Measurements from ENCODE around the gene PGM1.

Gene PGM1

GRCh38 chr1:63633281-63633680, 40.1 kb downstream of the PGM1 start:
- DNase-seq (ENCODE audit: low read depth in 2 of 2): no peak

- no peak for DNase-seq (ENCODE audit: low read depth in 2 of 2)
Observed at GRCh38 chr1:63634471-63634870, 41.3 kb downstream of the PGM1 start.

- no peak for DNase-seq (ENCODE audit: low read depth in 2 of 2)
Observed at GRCh38 chr1:63635681-63636080, 42.5 kb downstream of the PGM1 start.

GRCh38 chr1:63636192-63637105, 43.2 kb downstream of the PGM1 start:
- DNase-seq (ENCODE audit: low read depth in 2 of 2): no peak

- no peak for DNase-seq (ENCODE audit: low read depth in 2 of 2)
Observed at GRCh38 chr1:63638471-63638870, 45.3 kb downstream of the PGM1 start.

GRCh38 chr1:63638875-63639274, 45.7 kb downstream of the PGM1 start:
- DNase-seq (ENCODE audit: low read depth in 2 of 2): no peak

GRCh38 chr1:63640633-63641567, 47.7 kb downstream of the PGM1 start:
- DNase-seq (ENCODE audit: low read depth in 2 of 2): no peak

GRCh38 chr1:63641615-63642014, 48.4 kb downstream of the PGM1 start:
- DNase-seq (ENCODE audit: low read depth in 2 of 2): no peak

GRCh38 chr1:63642901-63643300, 49.7 kb downstream of the PGM1 start:
- no peak for DNase-seq (ENCODE audit: low read depth in 2 of 2)

GRCh38 chr1:63643517-63643916, 50.3 kb downstream of the PGM1 start:
- DNase-seq (ENCODE audit: low read depth in 2 of 2): no peak

- no peak for DNase-seq (ENCODE audit: low read depth in 2 of 2)
Observed at GRCh38 chr1:63643926-63644325, 50.7 kb downstream of the PGM1 start.

GRCh38 chr1:63645317-63645716, 52.1 kb downstream of the PGM1 start:
- no peak for DNase-seq (ENCODE audit: low read depth in 2 of 2)

- DNase-seq (ENCODE audit: low read depth in 2 of 2): no peak
Observed at GRCh38 chr1:63648689-63649088, 55.5 kb downstream of the PGM1 start.

GRCh38 chr1:63651161-63651701, 58.0 kb downstream of the PGM1 start:
- DNase-seq (ENCODE audit: low read depth in 2 of 2): no peak

GRCh38 chr1:63653976-63654375, 60.8 kb downstream of the PGM1 start:
- no peak for DNase-seq (ENCODE audit: low read depth in 2 of 2)

- DNase-seq (ENCODE audit: low read depth in 2 of 2): no peak
Observed at GRCh38 chr1:63659448-63659847, 66.2 kb downstream of the PGM1 start.

- DNase-seq (ENCODE audit: low read depth in 2 of 2): no peak
Observed at GRCh38 chr1:63662056-63662836, 69.0 kb downstream of the PGM1 start.

- DNase-seq (ENCODE audit: low read depth in 2 of 2): no peak
Observed at GRCh38 chr1:63662841-63663240, 69.6 kb downstream of the PGM1 start.

- DNase-seq (ENCODE audit: low read depth in 2 of 2): no peak
Observed at GRCh38 chr1:63663301-63663700, 70.1 kb downstream of the PGM1 start.

- no peak for DNase-seq (ENCODE audit: low read depth in 2 of 2)
Observed at GRCh38 chr1:63663873-63664272, 70.7 kb downstream of the PGM1 start.

GRCh38 chr1:63664742-63665141, 71.5 kb downstream of the PGM1 start:
- no peak for DNase-seq (ENCODE audit: low read depth in 2 of 2)

GRCh38 chr1:63665410-63665809, 72.2 kb downstream of the PGM1 start:
- no peak for DNase-seq (ENCODE audit: low read depth in 2 of 2)

Data from stimulated activated CD8-positive, alpha-beta memory T cell treated with anti-CD3 and anti-CD28 coated beads, Interleukin-15, amount 100 ng/mL, for 4 hours (primary cell).